Mucosa of stomach (tissue), 1 donor: ENCODE measurements around the gene ZDHHC11.
"Not testable (repeated sequence)": the region's sequence is repeated elsewhere in the genome, so short reads cannot be mapped to it uniquely, and the experiment has no call there.

Source experiments
- H3K27me3 ChIP-seq: one replicate; pipeline ENCODE4 v1.7.0; 2013; ENCODE audit warnings: mild to moderate bottlenecking, low read length; ENCODE audit not compliant: control insufficient read depth, insufficient read depth
- H3K36me3 ChIP-seq: one replicate; pipeline ENCODE4 v1.7.0; 2013; ENCODE audit warnings: low read length; ENCODE audit not compliant: control insufficient read depth, insufficient read depth
- H3K4me1 ChIP-seq: one replicate; pipeline ENCODE4 v1.7.0; 2013; ENCODE audit warnings: mild to moderate bottlenecking, low read length; ENCODE audit not compliant: control insufficient read depth, insufficient read depth
- H3K4me3 ChIP-seq: one replicate; pipeline ENCODE4 v1.7.0; 2013; ENCODE audit warnings: low read length
- H3K9ac ChIP-seq: one replicate; pipeline ENCODE4 v1.7.0; 2013; ENCODE audit warnings: mild to moderate bottlenecking, low read length, moderate library complexity
- H3K9me3 ChIP-seq: one replicate; pipeline ENCODE4 v1.7.0; 2013; ENCODE audit warnings: mild to moderate bottlenecking, low read length, moderate library complexity; ENCODE audit not compliant: control insufficient read depth
- donor health status: Pancreatic carcinoma.

The ZDHHC11 gene

GRCh38 chr5:861442-862366, 10.9 kb upstream of the ZDHHC11 start:
- no peak overlapping the region for H3K4me3 ChIP-seq
- H3K4me1 ChIP-seq: no peaks in the 10 kb centered on the region
- H3K27me3 ChIP-seq: no peaks in the 10 kb centered on the region
- no peaks in the 10 kb centered on the region for H3K9me3 ChIP-seq
- H3K9ac ChIP-seq: no peak overlapping the region
- peaks cover 4% of the 10 kb centered on the region for H3K36me3 ChIP-seq

- Histone ChIP-seq H3K4me3 (no peak overlapping the region), H3K9me3 (no peaks in the 10 kb centered on the region), H3K9ac (no peak overlapping the region), H3K27me3 (no peaks in the 10 kb centered on the region), H3K36me3 (peaks cover 4% of the 10 kb centered on the region), H3K4me1 (no peaks in the 10 kb centered on the region)
Observed at GRCh38 chr5:860506-861150, 9.8 kb upstream of the ZDHHC11 start.

GRCh38 chr5:859798-860296, 9.1 kb upstream of the ZDHHC11 start:
- Histone ChIP-seq H3K9me3 (no peaks in the 10 kb centered on the region), H3K27me3 (peaks cover 3% of the 10 kb centered on the region), H3K4me1 (no peaks in the 10 kb centered on the region), H3K36me3 (peaks cover 2% of the 10 kb centered on the region), H3K9ac (no peak overlapping the region), H3K4me3 (no peak overlapping the region)

- H3K9ac ChIP-seq: no peak overlapping the region
- no peaks in the 10 kb centered on the region for H3K4me1 ChIP-seq
- H3K4me3 ChIP-seq: no peak overlapping the region
- H3K27me3 ChIP-seq: peaks cover 3% of the 10 kb centered on the region
- no peaks in the 10 kb centered on the region for H3K36me3 ChIP-seq
- no peaks in the 10 kb centered on the region for H3K9me3 ChIP-seq
Observed at GRCh38 chr5:859391-859790, 8.6 kb upstream of the ZDHHC11 start.

GRCh38 chr5:858726-859125, 7.9 kb upstream of the ZDHHC11 start:
- Histone ChIP-seq H3K4me3 (no peak overlapping the region), H3K27me3 (peaks cover 3% of the 10 kb centered on the region), H3K4me1 (no peaks in the 10 kb centered on the region), H3K9me3 (no peaks in the 10 kb centered on the region), H3K9ac (no peak overlapping the region), H3K36me3 (no peaks in the 10 kb centered on the region)

GRCh38 chr5:856531-857425, 6.0 kb upstream of the ZDHHC11 start:
- no peak overlapping the region for H3K4me3 ChIP-seq
- H3K36me3 ChIP-seq: no peaks in the 10 kb centered on the region
- H3K27me3 ChIP-seq: peaks cover 15% of the 10 kb centered on the region
- H3K9ac ChIP-seq: no peak overlapping the region
- H3K4me1 ChIP-seq: no peaks in the 10 kb centered on the region
- H3K9me3 ChIP-seq: no peaks in the 10 kb centered on the region

GRCh38 chr5:855771-856530, 5.2 kb upstream of the ZDHHC11 start:
- Histone ChIP-seq H3K4me1 (peaks cover 3% of the 10 kb centered on the region), H3K9me3 (no peaks in the 10 kb centered on the region), H3K9ac (no peak overlapping the region), H3K36me3 (no peaks in the 10 kb centered on the region), H3K4me3 (no peak overlapping the region), H3K27me3 (peaks cover 19% of the 10 kb centered on the region)

- Histone ChIP-seq H3K4me1 (peaks cover 8% of the 10 kb centered on the region), H3K27me3 (peaks cover 27% of the 10 kb centered on the region), H3K9me3 (no peaks in the 10 kb centered on the region), H3K4me3 (no peak overlapping the region), H3K9ac (no peak overlapping the region), H3K36me3 (no peaks in the 10 kb centered on the region)
Observed at GRCh38 chr5:854966-855743, 4.4 kb upstream of the ZDHHC11 start.

GRCh38 chr5:854217-854616, 3.4 kb upstream of the ZDHHC11 start:
- Histone ChIP-seq H3K9ac (no peak overlapping the region), H3K4me1 (peaks cover 18% of the 10 kb centered on the region), H3K9me3 (no peaks in the 10 kb centered on the region), H3K4me3 (no peak overlapping the region), H3K27me3 (peaks cover 31% of the 10 kb centered on the region), H3K36me3 (no peaks in the 10 kb centered on the region)

- not testable (repeated sequence) for H3K4me3 ChIP-seq
- peaks cover 31% of the 10 kb centered on the region for H3K27me3 ChIP-seq
- peaks cover 20% of the 10 kb centered on the region for H3K4me1 ChIP-seq
Observed at GRCh38 chr5:853416-854090, 2.8 kb upstream of the ZDHHC11 start.

More at GRCh38 chr5:853416-854090, 2.8 kb upstream of the ZDHHC11 start:
- H3K36me3 ChIP-seq, H3K9ac ChIP-seq, H3K9me3 ChIP-seq: not testable (repeated sequence)
